ENCODE data around the gene CARD10.
"Not testable (repeated sequence)": the region's sequence is repeated elsewhere in the genome, so short reads cannot be mapped to it uniquely, and the experiment has no call there.

The CARD10 gene

DNA sequence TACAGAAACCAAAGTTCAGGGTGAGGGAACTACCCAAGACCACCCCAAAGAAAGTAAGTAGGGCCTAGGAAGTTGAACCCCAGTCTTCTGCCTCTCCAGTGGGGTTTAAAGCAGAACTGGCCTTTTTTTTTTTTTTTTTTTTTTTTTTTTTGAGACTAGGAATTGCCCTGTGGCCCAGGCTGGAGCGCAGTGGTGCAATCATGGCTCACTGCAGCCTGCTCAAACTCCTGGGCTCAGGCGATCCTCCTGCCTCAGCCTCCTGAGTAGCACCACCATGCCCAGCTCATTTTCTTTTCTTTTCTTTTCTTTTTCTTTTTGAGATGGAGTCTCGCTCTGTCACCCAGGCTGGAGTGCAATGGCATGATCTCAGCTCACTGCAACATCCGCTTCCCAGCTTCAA, 23.2 kb upstream of the CARD10 start:
- not testable (repeated sequence) for H3K4me1 ChIP-seq (ENCODE audit: control insufficient read depth, insufficient read depth, low read length); H3K4me3 ChIP-seq (ENCODE audit: low read length); H3K27ac ChIP-seq (ENCODE audit: low read length); DNase-seq (ENCODE audit: low read depth, low spot score); H3K27me3 ChIP-seq (ENCODE audit: control insufficient read depth, insufficient read depth, low read length); H3K9me3 ChIP-seq (ENCODE audit: control insufficient read depth, insufficient read depth, low read length); H3K36me3 ChIP-seq (ENCODE audit: control insufficient read depth, insufficient read depth, low read length)
- no CpG with 5 or more reads among the region's 4 CpGs for WGBS (ENCODE audit: insufficient coverage, insufficient read length)

DNA sequence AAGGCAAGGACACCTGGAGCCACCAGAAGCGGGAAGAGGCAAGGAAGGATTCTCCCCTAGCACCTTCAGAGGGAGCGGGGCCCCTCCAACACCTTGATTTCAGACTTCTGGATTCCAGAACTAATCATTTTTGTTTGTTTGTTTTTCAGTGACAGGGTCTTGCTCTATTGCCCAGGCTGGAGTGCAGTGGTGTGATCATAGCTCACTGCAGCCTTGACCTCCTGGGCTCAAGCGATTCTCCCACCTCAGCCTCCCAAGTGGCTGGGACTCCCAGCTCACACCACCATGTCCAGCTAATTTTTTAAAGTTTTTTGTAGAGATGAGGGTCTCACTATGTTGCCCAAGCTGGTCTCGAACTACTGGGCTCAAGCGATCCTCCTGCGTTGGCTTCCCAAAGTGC, 20.6 kb upstream of the CARD10 start:
- not testable (repeated sequence) for H3K4me3 ChIP-seq (ENCODE audit: low read length); H3K27me3 ChIP-seq (ENCODE audit: control insufficient read depth, insufficient read depth, low read length); H3K36me3 ChIP-seq (ENCODE audit: control insufficient read depth, insufficient read depth, low read length); DNase-seq (ENCODE audit: low read depth, low spot score); H3K9me3 ChIP-seq (ENCODE audit: control insufficient read depth, insufficient read depth, low read length); H3K4me1 ChIP-seq (ENCODE audit: control insufficient read depth, insufficient read depth, low read length); H3K27ac ChIP-seq (ENCODE audit: low read length)
- WGBS (ENCODE audit: insufficient coverage, insufficient read length): no CpG with 5 or more reads among the region's 6 CpGs

DNA sequence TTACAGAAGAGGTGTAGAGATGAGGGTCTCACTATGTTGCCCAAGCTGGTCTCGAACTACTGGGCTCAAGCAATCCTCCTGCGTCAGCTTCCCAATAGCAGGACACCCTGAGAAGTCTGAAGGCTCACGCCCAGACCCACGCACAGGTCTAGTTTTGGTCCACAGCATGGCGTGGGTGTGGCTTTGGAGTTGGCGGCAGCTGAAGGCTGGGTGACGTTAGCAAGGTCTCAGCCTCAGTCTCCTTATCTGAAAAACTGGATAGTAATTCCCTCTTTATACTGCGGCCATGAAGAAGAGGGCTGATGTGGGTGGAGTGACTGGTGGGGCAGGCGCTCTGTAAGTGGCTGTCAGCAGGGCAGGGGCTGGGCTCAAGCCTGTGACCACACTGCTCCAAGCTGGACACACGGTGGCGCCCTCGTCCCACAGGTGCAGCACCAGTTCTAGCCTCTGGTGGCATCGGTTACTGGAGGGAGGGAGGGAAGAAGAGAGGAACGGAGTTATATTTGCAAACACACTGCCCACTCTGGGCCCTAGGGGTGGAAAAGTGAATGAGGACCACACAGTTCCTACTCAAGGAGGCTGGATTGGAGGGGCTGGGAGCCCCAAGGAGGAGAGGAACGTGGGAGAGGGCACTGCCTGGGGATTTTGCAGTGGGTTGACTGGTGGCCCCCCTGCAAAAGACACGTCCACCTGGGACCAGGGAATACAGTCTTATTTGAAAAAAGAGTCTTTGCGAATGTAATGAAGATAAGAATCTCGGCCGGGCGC, 19.6 kb upstream of the CARD10 start:
- DNase-seq (ENCODE audit: low read depth, low spot score): peak; percentile 86
- Histone ChIP-seq H3K9me3 (ENCODE audit: control insufficient read depth, insufficient read depth, low read length) (no peaks in the 10 kb centered on the region), H3K27ac (ENCODE audit: low read length) (no peak overlapping the region), H3K36me3 (ENCODE audit: control insufficient read depth, insufficient read depth, low read length) (no peaks in the 10 kb centered on the region), H3K4me1 (ENCODE audit: control insufficient read depth, insufficient read depth, low read length) (no peaks in the 10 kb centered on the region), H3K27me3 (ENCODE audit: control insufficient read depth, insufficient read depth, low read length) (no peaks in the 10 kb centered on the region), H3K4me3 (ENCODE audit: low read length) (no peak overlapping the region)
- no CpG with 5 or more reads among the region's 20 CpGs for WGBS (ENCODE audit: insufficient coverage, insufficient read length)

- no CpG with 5 or more reads among the region's 6 CpGs for WGBS (ENCODE audit: insufficient coverage, insufficient read length)
- no peak for DNase-seq (ENCODE audit: low read depth, low spot score)
- no peak overlapping the region for H3K4me3 ChIP-seq (ENCODE audit: low read length)
- no peak overlapping the region for H3K27ac ChIP-seq (ENCODE audit: low read length)
- H3K27me3 ChIP-seq (ENCODE audit: control insufficient read depth, insufficient read depth, low read length): no peaks in the 10 kb centered on the region
- no peaks in the 10 kb centered on the region for H3K4me1 ChIP-seq (ENCODE audit: control insufficient read depth, insufficient read depth, low read length)
- H3K36me3 ChIP-seq (ENCODE audit: control insufficient read depth, insufficient read depth, low read length): no peaks in the 10 kb centered on the region
- no peaks in the 10 kb centered on the region for H3K9me3 ChIP-seq (ENCODE audit: control insufficient read depth, insufficient read depth, low read length)
These were observed 15.9 kb upstream of the CARD10 start for GRCh38 chr22:37535159-37535558.

DNA sequence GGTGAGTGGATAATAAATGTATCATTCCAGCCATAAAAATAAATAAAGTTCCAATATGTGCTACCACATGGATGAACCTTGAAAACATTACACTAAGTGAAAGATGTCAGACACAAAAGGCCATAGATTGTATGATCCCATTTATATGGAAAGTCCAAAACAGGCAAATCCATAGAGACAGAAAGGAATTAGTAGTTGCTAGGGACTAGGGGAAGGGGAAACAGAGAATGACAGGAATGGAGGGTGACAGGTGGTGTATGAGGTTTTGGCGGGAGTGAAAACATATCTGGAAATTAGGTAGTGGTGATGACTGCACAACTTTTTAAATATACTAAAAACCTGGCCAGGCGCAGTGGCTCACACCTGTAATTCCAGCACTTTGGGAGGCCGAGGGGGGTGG, 15.2 kb upstream of the CARD10 start:
- Histone ChIP-seq H3K4me3 (ENCODE audit: low read length) (no peak overlapping the region), H3K36me3 (ENCODE audit: control insufficient read depth, insufficient read depth, low read length) (no peaks in the 10 kb centered on the region), H3K9me3 (ENCODE audit: control insufficient read depth, insufficient read depth, low read length) (no peaks in the 10 kb centered on the region), H3K4me1 (ENCODE audit: control insufficient read depth, insufficient read depth, low read length) (no peaks in the 10 kb centered on the region), H3K27ac (ENCODE audit: low read length) (no peak overlapping the region), H3K27me3 (ENCODE audit: control insufficient read depth, insufficient read depth, low read length) (no peaks in the 10 kb centered on the region)
- no peak for DNase-seq (ENCODE audit: low read depth, low spot score)
- WGBS (ENCODE audit: insufficient coverage, insufficient read length): no CpG with 5 or more reads among the region's 3 CpGs

DNA sequence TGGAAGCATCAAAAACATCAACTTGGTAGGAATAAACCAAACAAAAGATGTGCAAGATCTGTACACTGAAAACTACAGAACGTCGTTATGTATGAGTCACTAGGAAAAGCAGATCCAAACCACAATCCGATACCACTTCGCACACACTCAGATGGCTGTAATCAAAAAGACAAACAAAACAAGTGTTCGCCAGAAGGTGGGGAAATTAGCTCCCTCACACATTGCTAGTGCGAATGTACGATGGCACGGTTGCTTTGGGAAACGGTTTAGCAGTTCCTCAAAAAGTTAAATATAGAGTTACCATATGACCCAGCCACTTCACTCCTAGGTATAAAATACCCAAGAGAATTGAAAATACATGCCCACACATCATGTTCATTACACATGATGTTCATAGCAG, 14.8 kb upstream of the CARD10 start:
- no peak for DNase-seq (ENCODE audit: low read depth, low spot score)
- no peaks in the 10 kb centered on the region for H3K4me1 ChIP-seq (ENCODE audit: control insufficient read depth, insufficient read depth, low read length)
- no peak overlapping the region for H3K4me3 ChIP-seq (ENCODE audit: low read length)
- H3K36me3 ChIP-seq (ENCODE audit: control insufficient read depth, insufficient read depth, low read length): no peaks in the 10 kb centered on the region
- H3K9me3 ChIP-seq (ENCODE audit: control insufficient read depth, insufficient read depth, low read length): no peaks in the 10 kb centered on the region
- H3K27me3 ChIP-seq (ENCODE audit: control insufficient read depth, insufficient read depth, low read length): no peaks in the 10 kb centered on the region
- H3K27ac ChIP-seq (ENCODE audit: low read length): no peak overlapping the region
- no CpG with 5 or more reads among the region's 9 CpGs for WGBS (ENCODE audit: insufficient coverage, insufficient read length)

DNA sequence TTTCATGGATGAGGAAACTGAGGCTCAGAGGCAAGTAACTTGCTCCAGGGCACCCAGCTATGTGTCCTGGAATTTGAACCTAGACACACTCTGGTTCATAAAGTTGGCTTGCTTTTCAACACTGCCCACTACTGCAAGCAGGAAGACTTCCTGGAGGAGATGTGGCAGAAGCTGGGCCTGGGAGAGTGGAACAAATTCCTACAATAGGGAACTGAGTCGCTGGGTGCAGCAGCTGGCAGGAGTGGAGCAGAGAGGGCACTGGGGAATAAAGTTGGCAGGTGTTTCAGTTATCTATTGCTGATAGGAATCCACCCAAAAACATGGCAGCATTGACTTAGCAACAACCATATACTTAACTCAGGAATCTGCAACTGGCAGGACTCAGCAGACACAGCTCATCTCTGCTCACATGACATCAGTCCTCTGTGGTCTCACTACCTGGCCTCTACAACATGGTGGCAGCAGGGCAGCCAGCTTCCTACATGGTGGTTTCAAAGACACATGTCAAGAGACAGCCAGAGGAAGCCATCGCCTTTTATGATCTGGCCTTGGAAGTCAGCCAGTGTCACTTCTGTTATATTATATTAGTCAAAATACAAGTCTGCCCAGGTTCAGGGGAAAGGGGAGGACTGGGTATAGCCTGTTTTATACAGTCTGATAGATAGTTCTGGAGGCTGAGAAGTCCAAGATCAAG, 10.6 kb upstream of the CARD10 start:
- Histone ChIP-seq H3K36me3 (ENCODE audit: control insufficient read depth, insufficient read depth, low read length) (no peaks in the 10 kb centered on the region), H3K4me1 (ENCODE audit: control insufficient read depth, insufficient read depth, low read length) (no peaks in the 10 kb centered on the region), H3K4me3 (ENCODE audit: low read length) (no peak overlapping the region), H3K27me3 (ENCODE audit: control insufficient read depth, insufficient read depth, low read length) (no peaks in the 10 kb centered on the region), H3K9me3 (ENCODE audit: control insufficient read depth, insufficient read depth, low read length) (no peaks in the 10 kb centered on the region), H3K27ac (ENCODE audit: low read length) (no peak overlapping the region)
- no peak for DNase-seq (ENCODE audit: low read depth, low spot score)
- no CpG with 5 or more reads among the region's 2 CpGs for WGBS (ENCODE audit: insufficient coverage, insufficient read length)

DNA sequence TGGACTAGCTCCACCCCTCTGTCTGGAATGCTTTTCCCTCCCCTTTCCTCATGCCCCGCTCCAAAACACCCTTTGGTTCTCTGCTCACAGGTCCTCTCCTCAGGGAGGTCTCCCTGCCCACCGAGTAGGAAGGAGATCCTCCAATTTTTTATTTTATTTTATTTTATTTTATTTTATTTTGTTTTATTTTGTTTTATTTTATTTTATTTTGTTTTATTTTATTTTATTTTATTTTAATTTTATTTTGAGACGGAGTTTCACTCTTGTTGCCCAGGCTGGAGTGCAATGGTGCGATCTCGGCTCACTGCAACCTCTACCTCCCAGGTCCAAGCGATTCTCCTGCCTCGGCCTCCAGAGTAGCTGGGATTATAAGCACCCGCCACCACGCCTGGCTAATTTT, 8.7 kb upstream of the CARD10 start:
- H3K9me3 ChIP-seq (ENCODE audit: control insufficient read depth, insufficient read depth, low read length); H3K4me3 ChIP-seq (ENCODE audit: low read length); H3K36me3 ChIP-seq (ENCODE audit: control insufficient read depth, insufficient read depth, low read length); H3K4me1 ChIP-seq (ENCODE audit: control insufficient read depth, insufficient read depth, low read length); H3K27ac ChIP-seq (ENCODE audit: low read length); DNase-seq (ENCODE audit: low read depth, low spot score); H3K27me3 ChIP-seq (ENCODE audit: control insufficient read depth, insufficient read depth, low read length): not testable (repeated sequence)
- no CpG with 5 or more reads among the region's 9 CpGs for WGBS (ENCODE audit: insufficient coverage, insufficient read length)

GRCh38 chr22:37527081-37527752, 8.0 kb upstream of the CARD10 start:
- H3K27ac ChIP-seq (ENCODE audit: low read length); H3K4me3 ChIP-seq (ENCODE audit: low read length); DNase-seq (ENCODE audit: low read depth, low spot score); H3K27me3 ChIP-seq (ENCODE audit: control insufficient read depth, insufficient read depth, low read length); H3K36me3 ChIP-seq (ENCODE audit: control insufficient read depth, insufficient read depth, low read length); H3K4me1 ChIP-seq (ENCODE audit: control insufficient read depth, insufficient read depth, low read length); H3K9me3 ChIP-seq (ENCODE audit: control insufficient read depth, insufficient read depth, low read length): not testable (repeated sequence)
- no CpG with 5 or more reads among the region's 9 CpGs for WGBS (ENCODE audit: insufficient coverage, insufficient read length)

GRCh38 chr22:37526376-37526775, 7.2 kb upstream of the CARD10 start:
- Histone ChIP-seq H3K27me3 (ENCODE audit: control insufficient read depth, insufficient read depth, low read length) (no peaks in the 10 kb centered on the region), H3K4me1 (ENCODE audit: control insufficient read depth, insufficient read depth, low read length) (no peaks in the 10 kb centered on the region), H3K9me3 (ENCODE audit: control insufficient read depth, insufficient read depth, low read length) (no peaks in the 10 kb centered on the region), H3K4me3 (ENCODE audit: low read length) (no peak overlapping the region), H3K27ac (ENCODE audit: low read length) (no peak overlapping the region), H3K36me3 (ENCODE audit: control insufficient read depth, insufficient read depth, low read length) (no peaks in the 10 kb centered on the region)
- no peak for DNase-seq (ENCODE audit: low read depth, low spot score)
- WGBS (ENCODE audit: insufficient coverage, insufficient read length): no CpG with 5 or more reads among the region's 12 CpGs

Measured in iPS DF 6.9 (cell line).